Retinal pigment epithelial cell (primary cell): ENCODE data around the gene ZNF469.

Experiments used
- DNase-seq: peaks from one replicate; pipeline ENCODE4 v3.0.0-alpha.2; 2010; ENCODE audit warnings: low read depth
- H3K4me3 ChIP-seq: 2 replicates; pipeline ENCODE4 v1.5.1; 2011; ENCODE audit warnings: mild to moderate bottlenecking, low read length, control low read depth, moderate library complexity
- TF ChIP-seq, protein P1 (sequence below): conservative IDR thresholded peaks from 2 replicates; pipeline ENCODE4 v1.5.1; 2011; ENCODE audit warnings: low read depth, low read length, control low read depth, inconsistent platforms

Gene ZNF469

GRCh38 chr16:88413631-88414030 is 30.9 kb downstream of the ZNF469 start:
- H3K4me3 ChIP-seq: no peak overlapping the region
- TF ChIP-seq, protein P1, sequence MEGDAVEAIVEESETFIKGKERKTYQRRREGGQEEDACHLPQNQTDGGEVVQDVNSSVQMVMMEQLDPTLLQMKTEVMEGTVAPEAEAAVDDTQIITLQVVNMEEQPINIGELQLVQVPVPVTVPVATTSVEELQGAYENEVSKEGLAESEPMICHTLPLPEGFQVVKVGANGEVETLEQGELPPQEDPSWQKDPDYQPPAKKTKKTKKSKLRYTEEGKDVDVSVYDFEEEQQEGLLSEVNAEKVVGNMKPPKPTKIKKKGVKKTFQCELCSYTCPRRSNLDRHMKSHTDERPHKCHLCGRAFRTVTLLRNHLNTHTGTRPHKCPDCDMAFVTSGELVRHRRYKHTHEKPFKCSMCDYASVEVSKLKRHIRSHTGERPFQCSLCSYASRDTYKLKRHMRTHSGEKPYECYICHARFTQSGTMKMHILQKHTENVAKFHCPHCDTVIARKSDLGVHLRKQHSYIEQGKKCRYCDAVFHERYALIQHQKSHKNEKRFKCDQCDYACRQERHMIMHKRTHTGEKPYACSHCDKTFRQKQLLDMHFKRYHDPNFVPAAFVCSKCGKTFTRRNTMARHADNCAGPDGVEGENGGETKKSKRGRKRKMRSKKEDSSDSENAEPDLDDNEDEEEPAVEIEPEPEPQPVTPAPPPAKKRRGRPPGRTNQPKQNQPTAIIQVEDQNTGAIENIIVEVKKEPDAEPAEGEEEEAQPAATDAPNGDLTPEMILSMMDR: no peak
- DNase-seq: no peak

GRCh38 chr16:88414521-88415380 is 32.0 kb downstream of the ZNF469 start:
- TF ChIP-seq, protein P1: no peak
- no peak for DNase-seq
- no peak overlapping the region for H3K4me3 ChIP-seq

- TF ChIP-seq, protein P1: no peak
- DNase-seq: no peak
- no peak overlapping the region for H3K4me3 ChIP-seq
Observed at GRCh38 chr16:88415381-88415705, 32.6 kb downstream of the ZNF469 start.

GRCh38 chr16:88415713-88416323 is 33.1 kb downstream of the ZNF469 start:
- TF ChIP-seq, protein P1: peak; percentile 32
- DNase-seq: no peak
- H3K4me3 ChIP-seq: no peak overlapping the region

GRCh38 chr16:88416686-88417085 is 33.9 kb downstream of the ZNF469 start:
- DNase-seq: no peak
- H3K4me3 ChIP-seq: no peak overlapping the region
- TF ChIP-seq, protein P1: no peak

GRCh38 chr16:88417684-88418476 is 35.1 kb downstream of the ZNF469 start:
- TF ChIP-seq, protein P1: no peak
- no peak overlapping the region for H3K4me3 ChIP-seq
- DNase-seq: no peak
